WERI-Rb-1 (cell line): Measurements from ENCODE around the gene ARID3C.
A peak's percentile ranks its signal among the peaks of the same experiment; 100 is the strongest.

Experiments
- DNase-seq: peaks from one replicate; pipeline ENCODE4 v3.0.0-alpha.2; 2020
- H3K27ac ChIP-seq: fragments of 250-450 bp; sonication (Bioruptor Pico); 2 replicates; pipeline ENCODE4 v1.5.1; 2020; ENCODE audit warnings: mild to moderate bottlenecking, moderate library complexity
- H3K27me3 ChIP-seq: fragments of 250-450 bp; sonication (Bioruptor Pico); 2 replicates; pipeline ENCODE4 v1.5.1; 2021; ENCODE audit warnings: mild to moderate bottlenecking, low read depth, moderate library complexity; ENCODE audit not compliant: insufficient read depth, severe bottlenecking
- H3K36me3 ChIP-seq: fragments of 250-450 bp; sonication (Bioruptor Pico); 2 replicates; pipeline ENCODE4 v1.5.1; 2020; ENCODE audit warnings: mild to moderate bottlenecking, moderate library complexity
- H3K4me3 ChIP-seq: 2 replicates; pipeline ENCODE4 v1.5.1; 2011; ENCODE audit warnings: low read depth, mild to moderate bottlenecking, control low read depth, low read length
- H3K9me3 ChIP-seq: fragments of 250-450 bp; sonication (Bioruptor Pico); 2 replicates; pipeline ENCODE4 v1.5.1; 2021; ENCODE audit warnings: mild to moderate bottlenecking, moderate library complexity; ENCODE audit not compliant: severe bottlenecking
- TF ChIP-seq, protein P1 (sequence below): IDR thresholded peaks from 2 replicates; pipeline ENCODE4 v1.5.1; 2011; ENCODE audit warnings: low read depth, mild to moderate bottlenecking, control low read depth, inconsistent platforms, low read length

The ARID3C gene

DNA sequence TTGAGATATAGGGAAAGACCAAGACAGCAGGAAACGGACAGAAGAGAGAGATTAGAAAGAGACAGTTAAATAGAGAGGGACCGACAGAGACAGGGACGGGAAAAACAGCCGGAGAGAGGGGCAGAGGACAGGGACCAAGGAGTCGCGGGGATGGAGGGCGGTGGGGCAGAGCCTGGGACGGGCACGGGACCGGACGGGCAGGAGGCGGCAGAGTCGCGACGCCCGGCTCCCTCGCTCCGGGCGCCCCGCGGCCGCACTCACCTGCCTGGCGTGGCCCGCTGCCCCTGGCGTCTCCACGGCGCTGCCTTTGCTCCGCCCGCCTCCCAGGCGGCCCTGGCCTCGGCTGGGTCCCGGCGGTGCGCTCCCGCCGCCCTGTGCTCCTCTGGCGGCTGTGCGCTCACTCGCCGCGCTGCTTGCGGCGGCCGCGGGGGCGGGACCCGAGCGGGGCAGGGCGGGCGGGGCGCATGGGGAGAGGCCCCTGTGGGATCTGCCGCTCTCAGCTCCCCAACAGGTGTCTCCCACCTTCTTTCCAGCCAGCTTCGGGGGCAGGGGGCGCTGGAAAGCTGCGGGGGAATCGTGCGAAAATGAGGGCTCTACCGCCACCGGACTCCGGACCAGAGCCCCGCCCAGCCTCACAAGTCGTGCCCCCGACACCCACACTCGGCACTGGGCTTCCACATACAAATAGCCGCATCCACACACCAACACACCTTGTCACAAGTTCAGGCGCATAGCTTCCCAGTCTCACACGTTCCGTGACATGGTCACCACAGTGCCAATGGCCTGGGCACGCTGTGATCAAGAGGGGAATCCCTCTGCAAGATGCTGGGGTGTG lies at the start of gene ARID3C:
Gene ARID3C (minus strand): TSS at position 411 of the 835 bp plus-strand sequence. CDS start 1,052 bp downstream, outside the sequence.
- Histone ChIP-seq H3K9me3 (no peaks in the 10 kb centered on the region), H3K36me3 (no peaks in the 10 kb centered on the region), H3K27me3 (peaks cover 21% of the 10 kb centered on the region), H3K27ac (no peak within 1 kb of the TSS), H3K4me3 (peak within 1 kb of the TSS; percentile 34)
- peak; percentile 31 for DNase-seq
- TF ChIP-seq, protein P1, sequence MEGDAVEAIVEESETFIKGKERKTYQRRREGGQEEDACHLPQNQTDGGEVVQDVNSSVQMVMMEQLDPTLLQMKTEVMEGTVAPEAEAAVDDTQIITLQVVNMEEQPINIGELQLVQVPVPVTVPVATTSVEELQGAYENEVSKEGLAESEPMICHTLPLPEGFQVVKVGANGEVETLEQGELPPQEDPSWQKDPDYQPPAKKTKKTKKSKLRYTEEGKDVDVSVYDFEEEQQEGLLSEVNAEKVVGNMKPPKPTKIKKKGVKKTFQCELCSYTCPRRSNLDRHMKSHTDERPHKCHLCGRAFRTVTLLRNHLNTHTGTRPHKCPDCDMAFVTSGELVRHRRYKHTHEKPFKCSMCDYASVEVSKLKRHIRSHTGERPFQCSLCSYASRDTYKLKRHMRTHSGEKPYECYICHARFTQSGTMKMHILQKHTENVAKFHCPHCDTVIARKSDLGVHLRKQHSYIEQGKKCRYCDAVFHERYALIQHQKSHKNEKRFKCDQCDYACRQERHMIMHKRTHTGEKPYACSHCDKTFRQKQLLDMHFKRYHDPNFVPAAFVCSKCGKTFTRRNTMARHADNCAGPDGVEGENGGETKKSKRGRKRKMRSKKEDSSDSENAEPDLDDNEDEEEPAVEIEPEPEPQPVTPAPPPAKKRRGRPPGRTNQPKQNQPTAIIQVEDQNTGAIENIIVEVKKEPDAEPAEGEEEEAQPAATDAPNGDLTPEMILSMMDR: no peak

DNA sequence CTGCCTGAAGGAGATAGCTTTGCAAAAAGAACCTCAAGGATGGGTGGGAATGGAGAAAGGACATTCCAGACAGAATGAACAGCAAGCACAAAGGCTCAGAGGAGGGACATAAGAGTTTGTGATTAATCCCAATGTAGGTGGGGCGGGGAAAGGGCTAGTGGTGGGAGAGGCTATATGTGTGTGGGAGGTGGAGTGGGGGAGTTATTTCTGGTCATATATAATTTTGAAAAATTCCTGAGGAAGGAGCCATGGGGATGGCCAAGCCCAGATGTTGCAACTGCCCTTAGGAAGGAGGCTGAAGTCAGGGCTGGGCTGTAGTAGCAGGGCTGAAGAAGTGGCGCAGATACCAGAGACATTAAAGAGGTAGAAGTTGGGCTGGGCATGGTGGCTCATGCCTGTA lies 47.0 kb upstream of the ARID3C start:
- Histone ChIP-seq H3K4me3 (no peak overlapping the region), H3K27me3 (no peaks in the 10 kb centered on the region), H3K9me3 (no peaks in the 10 kb centered on the region), H3K36me3 (no peaks in the 10 kb centered on the region), H3K27ac (no peak overlapping the region)
- TF ChIP-seq, protein P1: no peak
- DNase-seq: no peak

GRCh38 chr9:34675048-34675714 lies 46.3 kb upstream of the ARID3C start:
- TF ChIP-seq, protein P1: peak; percentile 95
- no peaks in the 10 kb centered on the region for H3K36me3 ChIP-seq
- H3K27ac ChIP-seq: no peak overlapping the region
- H3K9me3 ChIP-seq: no peaks in the 10 kb centered on the region
- no peaks in the 10 kb centered on the region for H3K27me3 ChIP-seq
- DNase-seq: peak; percentile 90
- no peak overlapping the region for H3K4me3 ChIP-seq

DNA sequence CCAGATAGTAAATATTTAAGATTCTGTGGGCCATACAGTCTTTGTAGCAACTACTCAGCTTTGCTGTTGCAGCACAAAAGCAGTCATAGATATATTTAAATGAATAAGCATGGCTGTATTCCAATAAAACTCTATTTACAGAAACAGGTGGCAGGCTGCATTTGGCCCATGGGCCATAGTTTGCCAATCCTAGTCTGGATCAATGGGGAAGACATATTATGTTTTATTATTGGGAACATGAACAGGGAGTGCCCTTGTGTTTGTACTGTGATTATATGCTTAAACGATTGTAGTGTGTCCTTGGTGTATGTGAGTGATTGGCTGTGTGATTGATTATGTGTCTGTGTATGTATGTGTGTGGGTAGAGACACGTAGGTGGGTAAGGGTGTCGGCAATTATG lies 45.6 kb upstream of the ARID3C start:
- Histone ChIP-seq H3K36me3 (peaks cover 3% of the 10 kb centered on the region), H3K27ac (no peak overlapping the region), H3K4me3 (no peak overlapping the region), H3K9me3 (no peaks in the 10 kb centered on the region), H3K27me3 (no peaks in the 10 kb centered on the region)
- no peak for DNase-seq
- TF ChIP-seq, protein P1: no peak

DNA sequence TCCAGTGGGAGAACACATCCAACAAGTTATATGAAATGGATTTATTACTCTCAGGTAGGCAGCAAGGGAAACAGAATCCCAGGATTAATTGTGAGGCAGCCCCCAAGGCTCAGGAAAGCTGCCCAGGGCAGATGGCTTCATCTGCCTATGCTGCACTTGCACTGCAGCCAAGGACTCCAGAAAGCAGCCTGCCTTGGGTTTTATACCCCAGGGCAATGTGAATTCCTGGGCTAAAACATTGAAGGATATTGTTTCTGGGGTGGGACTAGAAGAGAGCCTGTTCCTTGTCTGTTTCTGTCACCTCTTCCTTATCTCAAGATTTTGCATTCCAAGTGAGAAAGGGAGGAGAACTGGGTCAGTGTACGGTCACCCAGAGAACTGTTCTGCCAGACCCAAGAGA lies 42.4 kb upstream of the ARID3C start:
- no peaks in the 10 kb centered on the region for H3K9me3 ChIP-seq
- no peak overlapping the region for H3K27ac ChIP-seq
- no peak overlapping the region for H3K4me3 ChIP-seq
- H3K36me3 ChIP-seq: peaks cover 6% of the 10 kb centered on the region
- DNase-seq: peak; percentile 30
- no peaks in the 10 kb centered on the region for H3K27me3 ChIP-seq
- TF ChIP-seq, protein P1: no peak
